OCI-LY7 (cell line): ENCODE measurements around the gene MSL3B.

Source experiments
- BruUV-seq: library from RNA; stranded (reverse); fragments of 400-500 nt; replicated peaks from 2 replicates; lab custom pipeline; 2021; lab: Mats Ljungman, UMichigan
- CTCF ChIA-PET: fragments of 300-600 bp; sonication (Branson Sonifier 250); formaldehyde crosslinking; loops from one replicate; lab custom pipeline; 2022; ENCODE audit warnings: antibody characterized with exemption; ENCODE audit not compliant: unreplicated experiment; lab: Charles Lee
- POLR2A ChIA-PET: fragments of 300-600 bp; sonication (Branson Sonifier 250); formaldehyde crosslinking; loops from one replicate; lab custom pipeline; 2022; ENCODE audit warnings: antibody characterized with exemption; lab: Charles Lee
- DNase-seq: peaks from one replicate; pipeline ENCODE4 v3.0.0-alpha.2; 2015; ENCODE audit warnings: low spot score
- H2AFZ ChIP-seq: fragments of 200-600 bp; sonication (generic), shearing (Covaris generic); 2 replicates; pipeline ENCODE4 v1.6.1; 2014; ENCODE audit warnings: mild to moderate bottlenecking, antibody characterized with exemption, low read length, moderate library complexity
- H3K27ac ChIP-seq: fragments of 200-600 bp; sonication (generic); 2 replicates; pipeline ENCODE4 v1.5.1; 2014; ENCODE audit warnings: mixed run types, low read depth, mild to moderate bottlenecking, moderate library complexity, low read length, inconsistent platforms; ENCODE audit not compliant: poor library complexity, severe bottlenecking
- H3K36me3 ChIP-seq: fragments of 200-600 bp; sonication (generic); 2 replicates; pipeline ENCODE4 v1.6.1; 2014; ENCODE audit warnings: mild to moderate bottlenecking, antibody characterized with exemption, low read length, moderate library complexity, mixed read lengths; ENCODE audit not compliant: insufficient read depth
- H3K4me1 ChIP-seq: fragments of 200-600 bp; sonication (generic); 2 replicates; pipeline ENCODE4 v1.5.1; 2014; ENCODE audit warnings: mild to moderate bottlenecking, low read length; ENCODE audit not compliant: insufficient read depth, poor library complexity, severe bottlenecking
- H3K4me2 ChIP-seq: fragments of 200-600 bp; sonication (generic); 2 replicates; pipeline ENCODE4 v1.6.1; 2014; ENCODE audit warnings: mild to moderate bottlenecking, low read length
- H3K4me3 ChIP-seq: fragments of 200-600 bp; sonication (generic); 2 replicates; pipeline ENCODE4 v1.5.1; 2014; ENCODE audit warnings: mild to moderate bottlenecking, low read depth, low read length; ENCODE audit not compliant: poor library complexity, severe bottlenecking
- H3K79me2 ChIP-seq: fragments of 200-600 bp; sonication (generic); 2 replicates; pipeline ENCODE4 v1.6.1; 2016; ENCODE audit warnings: low read depth, mild to moderate bottlenecking, low read length, moderate library complexity, mixed read lengths; ENCODE audit not compliant: insufficient read depth
- H3K9me2 ChIP-seq: fragments of 200-600 bp; sonication (generic); 2 replicates; pipeline ENCODE4 v1.6.1; 2016; ENCODE audit warnings: mild to moderate bottlenecking, low read length, mixed read lengths; ENCODE audit not compliant: insufficient read depth
- H3K9me3 ChIP-seq: fragments of 200-600 bp; sonication (generic); 2 replicates; pipeline ENCODE4 v1.6.1; 2014; ENCODE audit warnings: mild to moderate bottlenecking, mixed run types, low read length, mixed read lengths
- H4K20me1 ChIP-seq: fragments of 200-600 bp; sonication (generic); 2 replicates; pipeline ENCODE4 v1.6.1; 2014; ENCODE audit warnings: mild to moderate bottlenecking, antibody characterized with exemption, low read length, moderate library complexity, mixed read lengths; ENCODE audit not compliant: insufficient read depth
- CTCF ChIP-seq: fragments of 200-600 bp; sonication (generic); conservative IDR thresholded peaks from 2 replicates; pipeline ENCODE4 v1.5.1; 2014; ENCODE audit warnings: mild to moderate bottlenecking, antibody characterized with exemption, low read length, moderate library complexity, mixed read lengths
- EZH2phosphoT487 ChIP-seq: fragments of 200-600 bp; sonication (generic); IDR thresholded peaks from 2 replicates; pipeline ENCODE4 v1.6.1; 2018; ENCODE audit warnings: low read depth, borderline replicate concordance, mild to moderate bottlenecking, mixed run types, antibody characterized with exemption, low read length, moderate library complexity, mixed read lengths
- intact Hi-C: fragments of 100-400 bp; cut with micrococcal nuclease; formaldehyde crosslinking; loops from one replicate; pipeline ENCODE4 v1.10.0; 2022; ENCODE audit not compliant: unreplicated experiment

The MSL3B gene

GRCh38 chr2:233829193-233830110 lies 38.7 kb downstream of the MSL3B start:
- Histone ChIP-seq H3K4me1 (peaks cover 10% of the 10 kb centered on the region), H3K36me3 (peaks cover 14% of the 10 kb centered on the region), H3K27ac (no peak overlapping the region), H3K79me2 (no peaks in the 10 kb centered on the region), H3K4me3 (no peak overlapping the region), H3K4me2 (no peak overlapping the region), H3K9me2 (no peaks in the 10 kb centered on the region), H2AFZ (no peak overlapping the region), H4K20me1 (no peaks in the 10 kb centered on the region), H3K9me3 (no peaks in the 10 kb centered on the region)
- ChIA-PET POLR2A (no interaction called here), CTCF (no interaction called here)
- intact Hi-C loops, result loop anchor here (5.0 to 10.0 kb wide), 2 partner anchors 117 to 345 kb away; partner anchors contain the start of gene UGT1A5
- TF ChIP-seq EZH2phosphoT487 (no peak), CTCF (no peak)
- DNase-seq, result no peak
- no TSS peak for BruUV-seq

GRCh38 chr2:233828546-233829192 lies 39.5 kb downstream of the MSL3B start:
- Histone ChIP-seq H3K9me2 (no peaks in the 10 kb centered on the region), H2AFZ (no peak overlapping the region), H3K27ac (no peak overlapping the region), H3K4me2 (no peak overlapping the region), H4K20me1 (no peaks in the 10 kb centered on the region), H3K9me3 (no peaks in the 10 kb centered on the region), H3K4me1 (peaks cover 10% of the 10 kb centered on the region), H3K79me2 (no peaks in the 10 kb centered on the region), H3K36me3 (peaks cover 6% of the 10 kb centered on the region; the same call in 1 of the 2 replicates), H3K4me3 (no peak overlapping the region)
- no peak for DNase-seq
- TF ChIP-seq EZH2phosphoT487 (no peak), CTCF (no peak)
- ChIA-PET POLR2A (no interaction called here), CTCF (no interaction called here)
- BruUV-seq, result no TSS peak
- intact Hi-C loops, result no loop called here
